ENCODE measurements around the gene LYG2. TPM values are rescaled to one million over a fixed set of nuclear protein-coding genes. Genes with fewer than 3 reads are reported as not detected.
"Not testable (repeated sequence)": the region's sequence is repeated elsewhere in the genome, so short reads cannot be mapped to it uniquely, and the experiment has no call there.

LYG2 gene
- total RNA-seq, 1 experiment from 2014 or later: not detected

DNA sequence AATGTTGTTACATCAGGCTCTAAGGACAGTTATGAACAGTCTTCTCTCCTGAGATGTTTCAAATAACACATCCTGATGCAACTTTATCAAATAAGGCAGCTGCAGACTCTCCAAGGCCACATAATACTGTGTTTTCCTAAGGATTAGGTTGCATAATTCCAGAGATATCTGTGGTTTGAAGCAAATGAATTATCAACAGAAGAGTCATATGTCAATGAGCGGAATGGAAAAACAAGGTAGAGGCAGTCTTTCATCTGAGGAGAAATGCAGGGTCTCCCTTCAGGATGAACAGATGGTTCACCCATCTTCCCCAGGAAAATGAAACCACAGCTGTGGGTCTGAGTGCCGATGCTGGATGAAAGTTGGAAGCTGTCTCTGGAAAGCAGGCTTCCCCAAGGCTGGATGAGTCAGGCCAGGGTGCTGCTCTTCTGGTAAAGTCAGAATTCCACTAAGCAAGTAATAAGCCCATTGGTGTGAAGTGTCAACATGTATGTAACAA, 23.4 kb upstream of the LYG2 start:
- H3K9me2 ChIP-seq (ENCODE audit: insufficient read depth): no peaks in the 10 kb centered on the region
- H4K20me1 ChIP-seq (ENCODE audit: insufficient read depth): no peaks in the 10 kb centered on the region
- peak in 1 of 2 experiments; percentile 83 for DNase-seq
- peak overlapping the region; percentile 38; the same call in 1 of the 2 replicates for H3K4me3 ChIP-seq
- peak overlapping the region; percentile 17 for H3K27ac ChIP-seq
- H3K27me3 ChIP-seq (ENCODE audit: insufficient read depth, low read depth): peaks cover 3% of the 10 kb centered on the region; the same call in 1 of the 2 replicates
- H3K9me3 ChIP-seq (ENCODE audit: insufficient read depth, low read depth): peaks cover 7% of the 10 kb centered on the region; the same call in 1 of the 2 replicates
- no peaks in the 10 kb centered on the region for H3K36me3 ChIP-seq (ENCODE audit: low read depth)
- POLR2A ChIA-PET (ENCODE audit: unreplicated experiment): interaction anchor here (0.6 kb wide), 1 partner anchor 34 kb away, joined by 3 read pairs; no protein-coding TSS in a partner anchor
- CTCF ChIA-PET: no interaction called here
- H3K4me1 ChIP-seq (replicated peaks; ENCODE audit: insufficient read depth): peaks cover 12% of the 10 kb centered on the region
- TF ChIP-seq, protein P1, sequence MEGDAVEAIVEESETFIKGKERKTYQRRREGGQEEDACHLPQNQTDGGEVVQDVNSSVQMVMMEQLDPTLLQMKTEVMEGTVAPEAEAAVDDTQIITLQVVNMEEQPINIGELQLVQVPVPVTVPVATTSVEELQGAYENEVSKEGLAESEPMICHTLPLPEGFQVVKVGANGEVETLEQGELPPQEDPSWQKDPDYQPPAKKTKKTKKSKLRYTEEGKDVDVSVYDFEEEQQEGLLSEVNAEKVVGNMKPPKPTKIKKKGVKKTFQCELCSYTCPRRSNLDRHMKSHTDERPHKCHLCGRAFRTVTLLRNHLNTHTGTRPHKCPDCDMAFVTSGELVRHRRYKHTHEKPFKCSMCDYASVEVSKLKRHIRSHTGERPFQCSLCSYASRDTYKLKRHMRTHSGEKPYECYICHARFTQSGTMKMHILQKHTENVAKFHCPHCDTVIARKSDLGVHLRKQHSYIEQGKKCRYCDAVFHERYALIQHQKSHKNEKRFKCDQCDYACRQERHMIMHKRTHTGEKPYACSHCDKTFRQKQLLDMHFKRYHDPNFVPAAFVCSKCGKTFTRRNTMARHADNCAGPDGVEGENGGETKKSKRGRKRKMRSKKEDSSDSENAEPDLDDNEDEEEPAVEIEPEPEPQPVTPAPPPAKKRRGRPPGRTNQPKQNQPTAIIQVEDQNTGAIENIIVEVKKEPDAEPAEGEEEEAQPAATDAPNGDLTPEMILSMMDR (conservative IDR thresholded peaks at IDR 0.05): no peak
- H3F3A ChIP-seq (ENCODE audit: insufficient read depth, low read depth): peaks cover 14% of the 10 kb centered on the region
- peak overlapping the region; percentile 13; the same call in 1 of the 2 replicates for H2AFZ ChIP-seq
- H3K4me2 ChIP-seq: peak overlapping the region; percentile 69
- intact Hi-C loops (cut with micrococcal nuclease; ENCODE audit: unreplicated experiment): no loop called here
- BruUV-seq (replicated peaks): no TSS peak
- H3K79me2 ChIP-seq (ENCODE audit: low read depth): no peaks in the 10 kb centered on the region

GRCh38 chr2:99278195-99278765, 22.8 kb upstream of the LYG2 start:
- POLR2A ChIA-PET (ENCODE audit: unreplicated experiment); H3K36me3 ChIP-seq (ENCODE audit: low read depth); H4K20me1 ChIP-seq (ENCODE audit: insufficient read depth); H3K9me2 ChIP-seq (ENCODE audit: insufficient read depth); H3K27me3 ChIP-seq (ENCODE audit: insufficient read depth, low read depth); BruUV-seq (replicated peaks); intact Hi-C loops (cut with micrococcal nuclease; ENCODE audit: unreplicated experiment); DNase-seq; H3K79me2 ChIP-seq (ENCODE audit: low read depth); CTCF ChIA-PET; H3K9me3 ChIP-seq (ENCODE audit: insufficient read depth, low read depth): not testable (repeated sequence)
- peaks cover 14% of the 10 kb centered on the region for H3F3A ChIP-seq (ENCODE audit: insufficient read depth, low read depth)
- H3K27ac ChIP-seq: peak overlapping the region; percentile 17; the same call in 1 of the 2 replicates
- H3K4me1 ChIP-seq (replicated peaks; ENCODE audit: insufficient read depth): peaks cover 12% of the 10 kb centered on the region
- peak overlapping the region; percentile 13; the same call in 1 of the 2 replicates for H2AFZ ChIP-seq
- peak overlapping the region; percentile 38; the same call in 1 of the 2 replicates for H3K4me3 ChIP-seq
- H3K4me2 ChIP-seq: peak overlapping the region; percentile 69

DNA sequence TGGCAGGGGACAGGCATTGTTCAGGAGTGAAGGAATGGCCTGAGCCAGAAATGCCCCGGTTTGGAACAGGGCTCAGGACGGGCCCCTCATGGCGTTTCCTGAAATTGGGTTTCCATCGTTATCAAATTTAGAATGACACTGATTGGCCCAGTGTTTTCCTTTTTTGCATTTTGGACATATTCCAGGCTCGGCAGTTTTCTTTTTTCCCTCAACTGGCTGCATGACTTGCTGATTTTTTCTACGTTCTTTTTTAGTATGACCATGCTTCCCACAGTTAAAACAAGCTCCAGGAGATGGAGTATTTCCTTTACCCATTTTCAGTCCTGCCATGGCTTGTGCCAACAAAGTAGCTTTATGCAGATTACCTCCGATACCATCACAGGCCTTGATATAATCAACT, 20.4 kb upstream of the LYG2 start:
- Histone ChIP-seq H2AFZ (no peak overlapping the region), H3K4me1 (replicated peaks; ENCODE audit: insufficient read depth) (peaks cover 12% of the 10 kb centered on the region), H3K27ac (no peak overlapping the region), H3K9me3 (ENCODE audit: insufficient read depth, low read depth) (peaks cover 16% of the 10 kb centered on the region; the same call in 1 of the 2 replicates), H3K36me3 (ENCODE audit: low read depth) (no peaks in the 10 kb centered on the region), H3K4me3 (no peak overlapping the region), H3K4me2 (no peak overlapping the region), H3F3A (ENCODE audit: insufficient read depth, low read depth) (peaks cover 14% of the 10 kb centered on the region), H3K27me3 (ENCODE audit: insufficient read depth, low read depth) (peaks cover 12% of the 10 kb centered on the region; the same call in 1 of the 2 replicates), H4K20me1 (ENCODE audit: insufficient read depth) (no peaks in the 10 kb centered on the region), H3K79me2 (ENCODE audit: low read depth) (no peaks in the 10 kb centered on the region), H3K9me2 (ENCODE audit: insufficient read depth) (no peaks in the 10 kb centered on the region)
- ChIA-PET CTCF (no interaction called here), POLR2A (ENCODE audit: unreplicated experiment) (no interaction called here)
- no TSS peak for BruUV-seq (replicated peaks)
- intact Hi-C loops (cut with micrococcal nuclease; ENCODE audit: unreplicated experiment): no loop called here
- DNase-seq: no peak
- TF ChIP-seq, protein P1 (conservative IDR thresholded peaks at IDR 0.05): no peak
- no peak for TF ChIP-seq EZH2 (IDR thresholded peaks at IDR 0.05; ENCODE audit: low read depth)
